ENCODE measurements around the gene SLC13A5. TPM values are rescaled to one million over a fixed set of nuclear protein-coding genes. Genes with fewer than 3 reads are reported as not detected.

The SLC13A5 gene
- total and polyA plus RNA-seq, 5 donors = not detected

- Histone ChIP-seq H3K4me3 (ENCODE audit: low read length) (no peak overlapping the region), H3K4me1 (ENCODE audit: control insufficient read depth, insufficient read depth, low read length) (no peaks in the 10 kb centered on the region), H3K9me3 (ENCODE audit: control insufficient read depth, low read length) (no peaks in the 10 kb centered on the region), H3K27me3 (ENCODE audit: control insufficient read depth, insufficient read depth) (no peaks in the 10 kb centered on the region), H3K27ac (ENCODE audit: low read length) (no peak overlapping the region)
- intact Hi-C loops (cut with DNase I) = no loop called here
- ATAC-seq (no peak), DNase-seq (no peak)
- WGBS = 49% methylated on average over 7 of the region's 7 CpGs
Measured at GRCh38 chr17:6684460-6684783, 28.7 kb downstream of the SLC13A5 start.

- Histone ChIP-seq H3K9me3 (ENCODE audit: control insufficient read depth, low read length) (no peaks in the 10 kb centered on the region), H3K4me1 (ENCODE audit: control insufficient read depth, insufficient read depth, low read length) (no peaks in the 10 kb centered on the region), H3K27me3 (ENCODE audit: control insufficient read depth, insufficient read depth) (no peaks in the 10 kb centered on the region), H3K27ac (ENCODE audit: low read length) (no peak overlapping the region), H3K4me3 (ENCODE audit: low read length) (no peak overlapping the region)
- DNase-seq (no peak), ATAC-seq (no peak)
- intact Hi-C loops (cut with DNase I) = no loop called here
- WGBS = 87% methylated on average over 3 of the region's 3 CpGs
Measured at GRCh38 chr17:6683730-6684459, 29.3 kb downstream of the SLC13A5 start.

- H3K4me1 ChIP-seq (ENCODE audit: control insufficient read depth, insufficient read depth, low read length) = no peaks in the 10 kb centered on the region
- intact Hi-C loops (cut with DNase I) = no loop called here
- H3K4me3 ChIP-seq (ENCODE audit: low read length) = no peak overlapping the region
- no peaks in the 10 kb centered on the region for H3K9me3 ChIP-seq (ENCODE audit: control insufficient read depth, low read length)
- no peaks in the 10 kb centered on the region for H3K27me3 ChIP-seq (ENCODE audit: control insufficient read depth, insufficient read depth)
- 94% methylated on average over 3 of the region's 3 CpGs for WGBS
- DNase-seq (no peak), ATAC-seq (no peak)
- no peak overlapping the region for H3K27ac ChIP-seq (ENCODE audit: low read length)
Measured at GRCh38 chr17:6683081-6683684, 30.0 kb downstream of the SLC13A5 start.

- Histone ChIP-seq H3K27me3 (ENCODE audit: control insufficient read depth, insufficient read depth) (no peaks in the 10 kb centered on the region), H3K4me1 (ENCODE audit: control insufficient read depth, insufficient read depth, low read length) (no peaks in the 10 kb centered on the region), H3K9me3 (ENCODE audit: control insufficient read depth, low read length) (no peaks in the 10 kb centered on the region), H3K4me3 (ENCODE audit: low read length) (no peak overlapping the region), H3K27ac (ENCODE audit: low read length) (no peak overlapping the region)
- DNase-seq = no peak
- ATAC-seq = no peak
- intact Hi-C loops (cut with DNase I) = no loop called here
- WGBS = 86% methylated on average over 4 of the region's 4 CpGs
Measured at GRCh38 chr17:6682339-6682738, 30.8 kb downstream of the SLC13A5 start.

GRCh38 chr17:6681671-6682070, 31.5 kb downstream of the SLC13A5 start:
- WGBS = 81% methylated on average over 5 of the region's 5 CpGs
- no peak for DNase-seq
- Histone ChIP-seq H3K27ac (ENCODE audit: low read length) (no peak overlapping the region), H3K4me1 (ENCODE audit: control insufficient read depth, insufficient read depth, low read length) (no peaks in the 10 kb centered on the region), H3K27me3 (ENCODE audit: control insufficient read depth, insufficient read depth) (no peaks in the 10 kb centered on the region), H3K9me3 (ENCODE audit: control insufficient read depth, low read length) (no peaks in the 10 kb centered on the region), H3K4me3 (ENCODE audit: low read length) (no peak overlapping the region)
- intact Hi-C loops (cut with DNase I) = no loop called here
- no peak for ATAC-seq

GRCh38 chr17:6681176-6681575, 32.0 kb downstream of the SLC13A5 start:
- intact Hi-C loops (cut with DNase I) = no loop called here
- WGBS = 70% methylated on average over 4 of the region's 4 CpGs
- no peaks in the 10 kb centered on the region for H3K27me3 ChIP-seq (ENCODE audit: control insufficient read depth, insufficient read depth)

GRCh38 chr17:6679241-6679640, 33.9 kb downstream of the SLC13A5 start:
- no peak overlapping the region for H3K27ac ChIP-seq (ENCODE audit: low read length)
- intact Hi-C loops (cut with DNase I) = no loop called here
- ATAC-seq (no peak), DNase-seq (no peak)
- 82% methylated on average over 6 of the region's 6 CpGs for WGBS
- H3K4me3 ChIP-seq (ENCODE audit: low read length) = no peak overlapping the region
- no peaks in the 10 kb centered on the region for H3K9me3 ChIP-seq (ENCODE audit: control insufficient read depth, low read length)
- no peaks in the 10 kb centered on the region for H3K27me3 ChIP-seq (ENCODE audit: control insufficient read depth, insufficient read depth)
- no peaks in the 10 kb centered on the region for H3K4me1 ChIP-seq (ENCODE audit: control insufficient read depth, insufficient read depth, low read length)

More at GRCh38 chr17:6681176-6681575, 32.0 kb downstream of the SLC13A5 start:
- DNase-seq (no peak), ATAC-seq (no peak)
- no peak overlapping the region for H3K4me3 ChIP-seq (ENCODE audit: low read length)
- no peak overlapping the region for H3K27ac ChIP-seq (ENCODE audit: low read length)
- no peaks in the 10 kb centered on the region for H3K9me3 ChIP-seq (ENCODE audit: control insufficient read depth, low read length)
- H3K4me1 ChIP-seq (ENCODE audit: control insufficient read depth, insufficient read depth, low read length) = no peaks in the 10 kb centered on the region

- Histone ChIP-seq H3K27ac (ENCODE audit: low read length) (no peak overlapping the region), H3K4me1 (ENCODE audit: control insufficient read depth, insufficient read depth, low read length) (no peaks in the 10 kb centered on the region), H3K9me3 (ENCODE audit: control insufficient read depth, low read length) (no peaks in the 10 kb centered on the region), H3K4me3 (ENCODE audit: low read length) (no peak overlapping the region), H3K27me3 (ENCODE audit: control insufficient read depth, insufficient read depth) (no peaks in the 10 kb centered on the region)
- intact Hi-C loops (cut with DNase I) = no loop called here
- 69% methylated on average over 7 of the region's 7 CpGs for WGBS
- DNase-seq = no peak
- ATAC-seq = no peak
Measured at GRCh38 chr17:6677946-6678345, 35.2 kb downstream of the SLC13A5 start.

- DNase-seq (no peak), ATAC-seq (no peak)
- Histone ChIP-seq H3K9me3 (ENCODE audit: control insufficient read depth, low read length) (no peaks in the 10 kb centered on the region), H3K27me3 (ENCODE audit: control insufficient read depth, insufficient read depth) (no peaks in the 10 kb centered on the region), H3K27ac (ENCODE audit: low read length) (no peak overlapping the region), H3K4me3 (ENCODE audit: low read length) (no peak overlapping the region), H3K4me1 (ENCODE audit: control insufficient read depth, insufficient read depth, low read length) (no peaks in the 10 kb centered on the region)
- intact Hi-C loops (cut with DNase I) = no loop called here
- 61% methylated on average over 16 of the region's 16 CpGs for WGBS
Measured at GRCh38 chr17:6677158-6677831, 35.9 kb downstream of the SLC13A5 start.

- 68% methylated on average over 6 of the region's 6 CpGs for WGBS
Measured at GRCh38 chr17:6676802-6677157, 36.4 kb downstream of the SLC13A5 start.

GRCh38 chr17:6675201-6675825, 37.9 kb downstream of the SLC13A5 start:
- Histone ChIP-seq H3K4me3 (ENCODE audit: low read length) (no peak overlapping the region), H3K27ac (ENCODE audit: low read length) (no peak overlapping the region), H3K4me1 (ENCODE audit: control insufficient read depth, insufficient read depth, low read length) (no peaks in the 10 kb centered on the region), H3K9me3 (ENCODE audit: control insufficient read depth, low read length) (no peaks in the 10 kb centered on the region), H3K27me3 (ENCODE audit: control insufficient read depth, insufficient read depth) (no peaks in the 10 kb centered on the region)
- DNase-seq (no peak), ATAC-seq (no peak)
- intact Hi-C loops (cut with DNase I) = no loop called here
- 70% methylated on average over 11 of the region's 11 CpGs for WGBS

More at GRCh38 chr17:6676802-6677157, 36.4 kb downstream of the SLC13A5 start:
- Histone ChIP-seq H3K27ac (ENCODE audit: low read length) (no peak overlapping the region), H3K9me3 (ENCODE audit: control insufficient read depth, low read length) (no peaks in the 10 kb centered on the region), H3K4me1 (ENCODE audit: control insufficient read depth, insufficient read depth, low read length) (no peaks in the 10 kb centered on the region), H3K27me3 (ENCODE audit: control insufficient read depth, insufficient read depth) (no peaks in the 10 kb centered on the region), H3K4me3 (ENCODE audit: low read length) (no peak overlapping the region)
- ATAC-seq = no peak
- intact Hi-C loops (cut with DNase I) = no loop called here
- no peak for DNase-seq

Measured in right cardiac atrium (tissue), 5 donors.